IPS-18c (cell line): Measurements from ENCODE around the gene CMSS1.
"Not testable (repeated sequence)": the region's sequence is repeated elsewhere in the genome, so short reads cannot be mapped to it uniquely, and the experiment has no call there.

Experiments
- H3K4me3 ChIP-seq: 2 replicates; pipeline ENCODE4 v1.7.0; 2013; ENCODE audit warnings: low read depth, mild to moderate bottlenecking, low read length, moderate library complexity; ENCODE audit not compliant: insufficient read depth
- H3K9me3 ChIP-seq: one replicate; pipeline ENCODE4 v1.6.1; 2013; ENCODE audit warnings: mild to moderate bottlenecking, low read length, moderate library complexity; ENCODE audit not compliant: control insufficient read depth, insufficient read depth

CMSS1 gene

GRCh38 chr3:99805160-99805559 lies 12.5 kb upstream of the CMSS1 start:
- H3K9me3 ChIP-seq: peaks cover 7% of the 10 kb centered on the region
- no peak overlapping the region for H3K4me3 ChIP-seq

- Histone ChIP-seq H3K4me3 (no peak overlapping the region), H3K9me3 (peaks cover 7% of the 10 kb centered on the region)
Observed at GRCh38 chr3:99808163-99808794, 9.4 kb upstream of the CMSS1 start.

GRCh38 chr3:99809565-99809964 lies 8.1 kb upstream of the CMSS1 start:
- Histone ChIP-seq H3K9me3 (peaks cover 4% of the 10 kb centered on the region), H3K4me3 (no peak overlapping the region)

GRCh38 chr3:99810403-99810802 lies 7.3 kb upstream of the CMSS1 start:
- Histone ChIP-seq H3K9me3 (no peaks in the 10 kb centered on the region), H3K4me3 (no peak overlapping the region)

GRCh38 chr3:99817047-99817436 lies 620 bp upstream of the CMSS1 start:
- Histone ChIP-seq H3K4me3 (peak overlapping the region; percentile 87), H3K9me3 (no peaks in the 10 kb centered on the region)

GRCh38 chr3:99818818-99819217 lies 1.2 kb downstream of the CMSS1 start:
- no peak overlapping the region for H3K4me3 ChIP-seq
- no peaks in the 10 kb centered on the region for H3K9me3 ChIP-seq

GRCh38 chr3:99823723-99824711 lies 6.4 kb downstream of the CMSS1 start:
- H3K4me3 ChIP-seq: no peak overlapping the region
- H3K9me3 ChIP-seq: no peaks in the 10 kb centered on the region

GRCh38 chr3:99825004-99825640 lies 7.5 kb downstream of the CMSS1 start:
- Histone ChIP-seq H3K9me3 (no peaks in the 10 kb centered on the region), H3K4me3 (no peak overlapping the region)

- Histone ChIP-seq H3K9me3 (no peaks in the 10 kb centered on the region), H3K4me3 (no peak overlapping the region)
Observed at GRCh38 chr3:99829844-99830243, 12.2 kb downstream of the CMSS1 start.

- Histone ChIP-seq H3K4me3 (no peak overlapping the region), H3K9me3 (no peaks in the 10 kb centered on the region)
Observed at GRCh38 chr3:99833617-99834205, 16.0 kb downstream of the CMSS1 start.

GRCh38 chr3:99834211-99834957 lies 16.7 kb downstream of the CMSS1 start:
- H3K4me3 ChIP-seq: no peak overlapping the region
- H3K9me3 ChIP-seq: no peaks in the 10 kb centered on the region

GRCh38 chr3:99836681-99837080 lies 19.0 kb downstream of the CMSS1 start:
- H3K9me3 ChIP-seq: no peaks in the 10 kb centered on the region
- no peak overlapping the region for H3K4me3 ChIP-seq

- no peaks in the 10 kb centered on the region for H3K9me3 ChIP-seq
- no peak overlapping the region for H3K4me3 ChIP-seq
Observed at GRCh38 chr3:99837715-99838114, 20.1 kb downstream of the CMSS1 start.

GRCh38 chr3:99838755-99839154 lies 21.1 kb downstream of the CMSS1 start:
- H3K9me3 ChIP-seq: no peaks in the 10 kb centered on the region
- no peak overlapping the region for H3K4me3 ChIP-seq

- H3K4me3 ChIP-seq: no peak overlapping the region
- H3K9me3 ChIP-seq: no peaks in the 10 kb centered on the region
Observed at GRCh38 chr3:99839613-99840012, 22.0 kb downstream of the CMSS1 start.

GRCh38 chr3:99841949-99842348 lies 24.3 kb downstream of the CMSS1 start:
- H3K4me3 ChIP-seq, H3K9me3 ChIP-seq: not testable (repeated sequence)
